Cardiac septum (tissue), 1 donor: ENCODE data around the gene DRICH1. TPM values are rescaled to one million over a fixed set of nuclear protein-coding genes. Genes with fewer than 3 reads are reported as not detected.
"Not testable (repeated sequence)": the region's sequence is repeated elsewhere in the genome, so short reads cannot be mapped to it uniquely, and the experiment has no call there.

Experiments used
- DNase-seq: peaks from one replicate; pipeline ENCODE4 v3.0.0-alpha.2; 2020; ENCODE audit warnings: low spot score
- intact Hi-C: fragments of 100-400 bp; cut with DNase I; formaldehyde crosslinking; loops from one replicate; pipeline ENCODE4 v1.14.0; 2022
- long read RNA-seq: library from polyadenylated mRNA; unstranded; transcript quantifications from one replicate; pipeline ENCODE4 v2.0.0, GENCODE V29; 2021
- total RNA-seq: library from RNA; stranded (reverse); fragmentation: NEBNext Ultra II Directional; extraction: Animal tissue kit (Norgen Biotek cat#: 25700); gene quantifications from one replicate; pipeline ENCODE4 v1.2.1, GENCODE V29; 2021
- donor health status: DM: no; HTN: no; CAD: no.

DRICH1 gene, protein sequence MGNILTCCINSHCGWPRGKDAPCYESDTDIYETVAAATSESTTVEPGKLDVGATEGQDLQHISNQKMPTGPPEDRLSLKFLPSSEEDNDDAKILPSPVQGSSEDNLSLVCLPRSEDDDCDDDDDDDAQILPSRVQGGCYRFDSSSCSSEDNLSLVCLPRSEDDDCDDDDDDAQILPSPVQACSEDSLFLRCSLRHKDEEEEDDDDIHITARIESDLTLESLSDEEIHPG
- not detected for total RNA-seq
- long read RNA-seq: 0 reads

DNA sequence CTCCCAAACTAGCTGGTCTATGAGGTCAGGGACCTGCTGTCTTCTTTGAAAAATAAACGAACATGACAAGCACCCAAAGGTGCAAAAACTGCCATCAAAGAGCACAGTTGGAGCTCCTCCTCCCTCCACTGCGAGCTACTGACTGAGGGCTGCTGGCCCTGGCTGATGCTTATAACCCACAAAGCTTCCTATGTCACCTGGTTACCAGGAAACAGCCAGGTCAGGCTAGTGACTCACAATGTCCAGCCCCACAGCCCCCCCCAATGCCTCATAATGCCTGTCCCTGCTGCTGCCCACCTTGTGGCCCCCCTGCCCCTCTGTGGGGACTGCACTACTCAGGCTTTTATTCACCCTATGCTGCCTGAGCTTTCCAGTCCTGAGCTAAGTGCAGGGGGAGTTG is at the start of gene DRICH1:
Gene DRICH1 (minus strand): TSS at position 144 of the 400 bp plus-strand sequence. CDS start 298 bp downstream, outside the sequence.
- peak; percentile 6 for DNase-seq
- intact Hi-C loops: no loop called here

DNA sequence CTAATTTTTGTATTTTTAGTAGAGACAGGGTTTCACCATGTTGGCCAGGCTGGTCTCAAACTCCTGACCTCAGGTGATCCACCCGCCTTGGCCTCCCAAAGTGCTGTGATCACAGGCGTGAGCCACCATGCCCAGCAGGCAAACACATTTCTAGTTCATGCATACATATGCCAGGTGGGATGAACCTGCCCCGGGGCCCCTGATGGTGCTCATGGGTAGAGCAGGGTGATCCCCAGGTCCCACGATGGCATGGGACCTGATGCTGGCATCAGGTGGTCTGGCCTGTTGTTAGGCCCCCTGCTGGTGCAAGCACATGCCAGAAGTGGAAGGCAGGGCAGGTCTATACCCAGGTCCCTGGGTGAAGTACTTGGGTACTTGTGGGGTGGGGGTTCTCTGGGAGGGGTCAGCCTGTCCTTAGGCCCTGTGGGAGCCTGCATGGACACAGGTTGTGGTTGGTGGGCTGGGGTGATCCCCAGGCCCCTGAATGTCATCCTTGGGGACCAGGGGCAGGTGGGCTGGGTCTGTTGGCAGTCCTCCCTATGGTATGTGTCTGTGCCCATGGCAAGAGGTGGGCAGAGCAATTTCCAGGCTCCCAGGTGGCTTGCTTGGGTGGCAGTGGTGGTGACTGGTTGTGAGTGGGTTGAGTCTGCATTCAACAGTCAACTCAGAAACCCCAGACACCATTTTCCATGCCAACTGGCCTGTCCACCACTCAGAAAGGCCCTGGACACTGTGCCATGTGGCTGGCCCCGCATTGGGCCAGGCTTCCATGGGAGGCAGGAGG is 49.1 kb upstream of the DRICH1 start:
- intact Hi-C loops: no loop called here
- no peak for DNase-seq

DNA sequence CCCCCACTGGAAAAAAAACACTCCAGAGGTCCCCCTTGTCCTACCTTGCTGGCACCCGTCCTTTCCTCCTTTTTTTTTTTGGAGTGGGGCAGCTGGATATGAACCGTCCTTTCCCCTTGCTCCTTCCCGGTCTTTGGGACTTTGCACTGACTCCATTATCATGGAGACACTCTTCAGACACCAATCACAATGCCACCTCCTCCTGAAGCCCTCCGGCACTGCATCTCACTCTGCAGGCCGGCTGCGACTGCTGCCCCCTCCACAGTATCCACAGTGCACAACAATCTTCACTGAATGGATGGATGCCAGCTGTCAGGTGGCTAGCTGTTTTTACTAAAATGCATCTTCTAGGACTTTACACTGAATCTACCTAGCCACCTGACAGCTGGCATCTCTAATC is 46.0 kb upstream of the DRICH1 start:
- intact Hi-C loops: no loop called here
- no peak for DNase-seq

DNA sequence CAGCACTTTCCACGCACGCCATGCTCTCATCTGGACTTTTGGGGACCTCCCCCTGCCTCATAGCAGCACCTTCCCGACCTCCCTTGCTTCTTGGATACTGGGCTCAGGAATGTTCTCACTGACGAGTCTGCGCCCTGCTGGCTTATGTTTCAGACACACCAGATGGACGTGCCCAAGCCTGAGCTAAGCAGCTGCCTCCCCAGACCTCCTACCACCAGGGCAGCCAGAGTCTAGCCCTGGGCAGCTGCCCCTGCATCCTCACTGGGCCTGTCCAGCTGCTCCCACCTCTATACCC is 45.5 kb upstream of the DRICH1 start:
- intact Hi-C loops: no loop called here
- DNase-seq: peak; percentile 53

DNA sequence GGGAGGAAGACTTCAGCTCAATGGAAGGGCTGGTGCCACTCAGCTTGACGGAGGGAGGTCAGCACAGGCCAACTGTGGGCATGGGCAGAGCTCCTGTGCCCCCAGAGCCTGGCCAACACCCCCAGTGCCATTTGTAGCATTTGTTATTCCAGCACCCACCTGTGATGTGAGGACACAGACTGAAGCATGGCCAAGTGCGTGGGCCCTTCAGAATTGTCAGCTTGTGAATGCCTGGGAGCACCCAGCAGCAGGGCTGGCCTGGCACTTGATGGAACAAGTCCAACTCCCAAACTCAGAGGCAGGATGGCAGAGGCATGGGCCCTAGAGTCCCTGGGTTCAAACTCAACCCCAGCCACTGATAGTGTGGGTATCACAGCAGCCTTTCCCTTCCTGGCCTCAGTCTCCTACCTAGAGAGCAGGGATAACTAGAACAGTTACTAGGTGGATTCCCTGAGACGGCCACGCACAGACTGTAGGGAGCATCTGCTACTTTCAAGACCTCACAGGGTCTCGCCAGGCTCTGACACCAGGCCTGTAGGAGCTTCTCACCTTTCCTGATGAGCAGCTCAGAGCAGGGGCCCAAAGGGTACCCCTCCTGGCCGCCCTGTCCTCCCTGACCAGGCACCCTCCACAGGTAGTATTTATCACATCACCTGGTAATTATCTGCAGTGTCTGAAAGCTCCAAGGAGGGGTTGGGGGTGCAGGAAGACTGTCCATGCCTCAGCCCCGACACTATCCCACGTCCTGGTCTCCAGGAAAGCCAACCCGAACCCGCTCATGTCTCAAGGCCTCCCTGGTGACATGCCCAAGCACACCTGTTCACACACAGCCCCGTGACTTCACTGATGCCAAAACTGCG is 45.0 kb upstream of the DRICH1 start:
- peak; percentile 47 for DNase-seq
- intact Hi-C loops: not testable (repeated sequence)

DNA sequence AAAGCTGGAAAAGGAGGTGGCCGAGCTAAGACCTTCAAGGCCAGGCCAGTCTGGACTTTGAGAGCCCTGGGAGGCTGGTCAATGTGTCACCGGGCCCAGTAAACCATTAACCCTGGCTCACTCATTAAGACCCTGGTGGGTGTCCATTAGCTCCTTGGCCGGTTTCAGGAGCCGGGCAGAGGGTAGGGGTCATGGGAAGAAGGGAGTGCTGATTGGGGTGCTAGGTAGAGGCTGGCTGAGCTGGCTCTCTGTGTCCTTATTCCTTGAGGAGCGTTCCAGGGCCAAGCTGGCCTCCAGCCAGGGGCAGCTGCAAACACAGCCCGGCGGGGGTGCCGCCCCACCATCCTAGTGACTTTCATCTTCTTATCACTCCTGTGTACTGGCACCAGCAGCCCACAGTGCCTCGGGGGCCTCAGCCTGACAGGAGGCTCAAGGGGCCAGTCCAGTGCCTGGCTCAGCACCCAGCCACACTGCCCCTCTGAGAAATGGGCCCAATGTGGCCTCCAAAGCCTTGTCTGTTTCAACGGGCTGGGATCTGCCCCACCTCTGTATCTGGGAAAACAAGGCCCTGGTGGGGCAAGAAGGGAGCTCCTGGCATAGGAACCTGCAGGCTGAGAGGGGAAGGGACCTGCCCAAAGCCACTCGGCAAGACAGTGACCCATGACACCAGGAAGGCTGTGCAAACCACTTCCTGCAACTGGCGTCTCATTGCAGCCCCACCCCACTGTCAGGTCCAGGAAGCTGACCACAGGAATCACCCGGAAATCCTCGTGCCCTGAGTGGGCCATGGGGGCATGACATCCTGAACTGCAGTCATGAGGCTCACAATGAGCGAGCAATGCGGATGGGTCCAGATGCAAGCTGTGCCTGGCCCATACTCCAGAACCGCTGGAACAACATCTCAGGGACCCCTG is 43.6 kb upstream of the DRICH1 start:
- DNase-seq: peak; percentile 88
- intact Hi-C loops: no loop called here

DNA sequence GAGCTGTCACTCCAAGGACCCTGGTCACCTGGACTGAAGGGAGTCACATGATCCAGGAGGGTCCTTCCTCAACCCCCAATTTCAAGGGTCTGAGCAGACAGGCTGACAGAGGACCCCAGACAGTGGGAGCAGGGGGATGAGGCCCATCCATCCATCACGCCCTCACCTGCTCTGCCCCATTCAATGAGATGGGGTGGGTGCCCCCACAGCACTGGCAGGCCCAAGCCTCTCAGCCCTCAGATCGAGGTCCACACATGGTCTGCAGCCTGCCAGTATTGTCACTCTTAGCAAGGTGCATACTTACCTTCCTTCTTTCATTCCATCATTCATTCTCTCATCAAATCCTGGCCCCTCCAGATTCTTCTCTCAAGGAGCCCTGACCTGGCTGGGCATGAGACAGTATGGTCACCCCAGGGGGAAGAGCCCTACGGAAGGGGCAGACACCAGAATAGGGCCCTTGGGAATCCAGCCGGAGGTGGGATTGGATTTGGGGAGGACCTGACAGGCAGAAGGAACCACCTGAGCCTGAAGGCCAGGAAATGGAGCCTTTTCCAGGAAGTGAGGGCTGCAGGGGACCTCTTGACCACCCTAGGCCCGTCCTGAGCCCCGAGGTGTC is 42.9 kb upstream of the DRICH1 start:
- DNase-seq: peak; percentile 33
- intact Hi-C loops: not testable (repeated sequence)

DNA sequence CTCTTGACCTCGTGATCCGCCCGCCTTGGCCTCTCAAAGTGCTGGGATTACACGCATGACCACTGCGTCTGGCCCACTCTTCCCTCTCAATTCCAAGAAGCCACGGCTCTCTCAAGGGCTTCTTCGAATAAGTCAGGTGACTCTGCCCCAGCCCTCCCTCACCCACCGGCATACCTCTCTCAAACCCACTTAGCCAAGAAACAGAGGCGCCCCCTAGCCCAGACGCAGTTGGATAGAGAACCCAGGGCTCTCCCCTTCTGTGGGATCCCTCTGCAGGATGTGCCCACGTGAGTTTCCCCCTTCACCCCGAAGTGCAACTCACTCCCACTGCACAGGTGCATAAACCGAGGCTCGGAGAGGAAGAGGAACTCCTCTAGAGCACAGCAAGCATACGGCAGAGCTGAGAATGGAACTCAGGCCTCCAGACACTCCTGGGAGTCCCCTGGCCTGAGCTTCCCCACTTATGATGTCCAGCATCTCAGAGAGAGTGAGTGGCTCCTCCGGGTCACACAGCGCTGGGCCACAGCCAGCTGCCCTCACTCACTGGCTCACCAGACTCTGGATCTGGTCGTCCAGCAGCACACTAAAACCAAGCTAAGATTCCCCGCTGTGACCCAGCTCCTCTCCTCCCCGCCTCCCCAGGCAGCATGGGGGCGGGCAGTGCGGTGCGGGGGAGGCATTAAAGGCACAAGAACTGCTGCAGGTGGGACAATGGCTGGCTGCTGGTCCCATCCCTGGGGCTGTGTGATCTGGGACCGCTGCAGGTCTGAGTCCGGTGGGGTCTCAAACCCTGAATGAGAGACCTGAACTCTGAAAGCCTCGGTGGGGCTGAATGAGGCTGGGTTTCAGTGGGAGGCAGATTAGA is 41.9 kb upstream of the DRICH1 start:
- intact Hi-C loops: no loop called here
- peak; percentile 73 for DNase-seq

DNA sequence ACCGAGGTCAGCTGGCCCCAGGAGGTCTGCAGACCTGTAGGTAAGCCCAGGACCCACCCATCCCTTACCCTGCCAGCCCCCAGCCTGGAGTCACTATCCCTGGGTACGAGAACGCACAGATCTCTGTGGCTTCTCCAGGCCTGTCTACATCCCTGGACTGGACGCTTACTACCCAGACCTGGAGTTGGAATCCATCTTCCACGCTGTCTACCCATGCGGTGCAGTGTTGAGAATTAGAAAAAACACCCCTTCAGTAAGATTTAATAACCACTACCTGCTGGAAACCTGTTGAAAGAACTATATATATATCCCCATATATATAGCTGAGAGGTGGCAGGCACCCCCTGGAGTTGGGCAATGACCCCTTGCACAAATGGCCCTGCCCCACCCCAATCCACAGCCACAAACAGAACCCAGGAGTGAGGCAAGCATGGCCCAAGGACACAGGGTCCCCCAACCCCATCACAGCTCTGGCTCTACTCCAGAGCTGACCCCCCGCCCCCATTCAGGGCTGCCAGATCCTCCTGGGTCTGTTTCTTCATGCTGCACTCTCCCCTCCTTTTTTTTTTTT is 41.0 kb upstream of the DRICH1 start:
- DNase-seq: no peak
- intact Hi-C loops: no loop called here

DNA sequence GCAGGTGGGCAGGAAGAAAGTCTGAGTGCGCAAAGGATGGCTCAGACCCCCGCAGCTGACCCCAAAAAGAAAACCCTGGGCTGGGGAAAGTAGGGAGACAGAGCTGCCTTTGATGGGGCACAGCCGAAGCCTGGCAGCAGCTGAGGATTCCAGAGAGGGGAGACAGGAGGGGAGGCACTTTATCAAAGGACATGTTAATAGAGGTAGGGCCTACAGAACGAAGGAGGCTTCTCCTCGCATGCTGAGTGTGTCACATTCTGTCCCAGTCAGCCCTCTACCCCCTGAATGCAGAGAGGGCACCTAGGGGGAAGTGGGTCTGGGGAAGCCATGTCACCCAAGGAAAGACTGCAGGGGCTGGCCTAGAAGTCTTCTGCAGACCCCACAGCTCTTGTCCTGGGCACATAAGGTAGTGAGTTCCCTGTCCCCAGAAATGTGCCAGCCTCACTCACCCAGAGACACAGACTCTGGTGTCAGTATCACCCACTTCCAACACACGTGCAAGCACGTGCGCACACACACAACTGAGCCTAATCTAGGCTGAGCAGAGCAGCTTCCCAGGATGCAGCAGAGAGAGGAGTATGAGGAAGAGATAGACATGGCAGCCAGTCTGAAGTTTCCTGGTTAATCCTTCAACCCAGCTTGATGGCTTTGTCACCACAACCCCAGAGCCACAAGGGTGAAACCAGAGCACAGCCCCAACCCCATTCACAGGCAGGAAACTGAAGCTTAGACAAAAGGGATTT is 40.4 kb upstream of the DRICH1 start:
- intact Hi-C loops, DNase-seq: not testable (repeated sequence)

DNA sequence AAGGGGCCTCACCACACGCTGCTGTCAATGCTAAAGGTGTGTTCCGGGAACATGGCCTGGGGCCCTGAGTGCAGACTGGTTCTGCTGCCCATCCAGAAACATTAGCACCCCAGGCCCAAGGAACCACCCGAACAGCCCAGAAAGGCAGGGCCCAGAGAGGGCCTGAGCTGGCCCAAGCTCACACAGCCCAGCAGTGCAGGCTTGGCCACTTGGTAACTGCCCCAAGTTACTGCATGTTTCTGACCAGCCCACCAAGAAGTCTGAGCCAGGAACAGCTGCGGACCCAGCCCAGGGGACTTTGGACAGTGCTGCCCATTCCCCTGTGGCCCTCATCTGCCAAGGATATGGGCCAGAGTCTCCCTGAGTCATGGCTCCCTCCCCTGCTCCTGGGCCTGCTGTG is 39.3 kb upstream of the DRICH1 start:
- intact Hi-C loops, DNase-seq: not testable (repeated sequence)

DNA sequence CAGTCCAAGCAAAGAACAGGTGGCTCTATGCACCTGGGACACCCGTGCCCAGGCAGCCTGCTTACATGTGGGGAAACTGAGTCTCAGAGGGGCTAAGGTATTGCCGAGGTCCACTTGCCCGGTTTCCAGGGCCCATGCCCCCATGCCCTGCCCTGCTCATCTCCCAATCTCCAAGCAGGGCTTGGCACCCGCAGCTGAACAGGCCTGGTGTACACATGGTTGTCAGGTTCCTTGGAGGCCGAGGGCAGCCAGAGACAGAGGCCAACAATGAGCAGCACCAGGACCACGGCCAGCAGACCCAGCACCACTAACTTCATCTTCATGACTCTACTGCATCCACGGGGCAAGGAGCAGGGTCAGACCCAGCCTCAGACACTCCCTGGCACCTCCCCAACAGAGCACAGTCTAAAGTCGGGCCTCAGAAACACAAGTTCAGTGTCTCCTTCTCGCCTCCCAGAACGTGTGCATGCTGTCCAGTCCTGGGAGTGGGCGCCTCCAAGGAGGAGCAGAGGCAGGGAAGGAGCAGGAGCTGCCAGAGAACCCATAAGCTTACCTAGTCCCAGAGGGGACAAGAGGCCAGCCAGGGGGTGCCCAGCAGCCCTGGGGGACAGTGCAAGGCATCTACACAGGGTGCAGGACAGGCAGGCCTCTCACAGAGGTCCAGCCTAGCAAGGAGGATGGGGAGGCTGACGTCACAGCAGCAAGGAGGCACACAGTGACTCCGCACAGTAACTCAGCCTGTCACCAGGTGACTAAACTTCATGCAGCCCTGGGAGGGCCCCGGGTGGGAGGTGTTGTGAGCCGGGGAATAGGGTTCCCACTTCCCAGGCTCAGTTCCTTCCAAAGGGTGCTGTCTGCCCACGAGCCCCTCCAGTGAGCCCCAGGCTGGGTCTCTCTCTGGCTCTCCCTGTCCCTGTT is 38.5 kb upstream of the DRICH1 start:
- intact Hi-C loops: no loop called here
- no peak for DNase-seq

DNA sequence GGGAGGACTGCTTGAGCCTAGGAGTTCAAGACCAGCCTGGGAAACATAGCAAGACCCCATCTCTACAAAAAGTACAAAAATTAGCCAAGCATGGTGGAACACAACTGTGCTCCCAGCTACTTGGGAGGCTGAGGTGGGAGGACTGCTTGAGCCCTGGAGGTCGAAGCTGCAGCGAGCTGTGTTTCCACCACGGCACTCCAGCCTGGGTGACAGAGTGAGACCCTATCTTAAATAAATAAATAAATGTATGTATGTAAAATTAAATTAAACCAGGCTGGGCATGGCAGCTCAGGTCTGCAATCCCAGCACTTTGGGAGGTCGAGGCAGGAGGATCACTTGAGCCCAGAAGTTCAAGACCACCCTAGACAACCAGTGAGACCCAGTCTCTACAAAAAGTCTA is 28.3 kb upstream of the DRICH1 start:
- intact Hi-C loops: not testable (repeated sequence)
- peak; percentile 65 for DNase-seq

DNA sequence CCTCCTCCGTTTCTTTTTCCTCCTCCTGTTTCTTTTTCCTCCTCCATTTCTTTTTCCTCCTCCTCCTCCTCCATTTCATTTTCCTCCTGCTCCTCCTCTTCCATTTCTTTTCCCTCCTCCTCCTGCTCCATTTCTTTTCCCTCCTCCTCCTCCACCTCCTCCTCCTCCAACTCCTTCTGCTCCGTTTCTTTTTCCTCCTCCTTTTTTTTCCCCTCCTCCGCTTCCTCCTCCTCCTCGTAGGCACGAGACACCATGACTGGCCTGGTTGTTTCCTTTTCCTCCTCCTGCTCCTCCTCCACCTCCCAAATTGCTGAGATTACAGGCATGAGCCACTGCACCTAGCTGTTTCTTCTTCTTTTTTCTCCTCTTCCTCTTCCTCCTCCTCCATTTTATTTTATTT is 25.6 kb upstream of the DRICH1 start:
- intact Hi-C loops: no loop called here

DNA sequence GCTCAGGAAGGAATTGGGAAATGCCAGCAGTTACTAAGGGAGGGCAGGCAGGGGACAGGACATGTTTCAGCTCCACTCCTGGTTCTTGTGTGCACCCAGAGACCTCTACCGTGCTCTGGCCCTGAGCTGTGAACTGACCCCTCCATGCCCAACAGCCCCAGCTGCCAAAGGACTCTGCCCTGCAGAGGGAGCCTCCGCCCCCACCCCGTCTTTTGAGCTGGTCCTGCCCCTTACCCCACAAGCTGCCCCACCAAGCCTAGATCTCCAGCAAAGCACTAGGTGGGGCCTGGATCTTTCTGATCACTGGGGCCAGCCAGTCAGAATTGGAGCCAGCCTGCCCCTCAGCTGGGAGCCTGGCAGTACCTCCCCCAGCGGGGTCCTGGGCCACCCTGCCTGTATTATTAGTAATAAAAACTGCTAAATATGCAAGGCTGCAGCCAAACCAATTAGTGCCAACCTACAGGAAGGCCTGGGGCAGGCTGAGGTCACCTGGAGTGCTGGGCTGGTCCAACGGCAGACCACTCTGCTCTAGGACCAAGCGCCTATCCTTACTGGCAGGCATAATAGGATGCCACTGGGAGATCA is 23.9 kb upstream of the DRICH1 start:
- intact Hi-C loops: no loop called here
- peak; percentile 15 for DNase-seq

More for the DNA sequence above, 25.6 kb upstream of the DRICH1 start:
- DNase-seq: no peak

DNA sequence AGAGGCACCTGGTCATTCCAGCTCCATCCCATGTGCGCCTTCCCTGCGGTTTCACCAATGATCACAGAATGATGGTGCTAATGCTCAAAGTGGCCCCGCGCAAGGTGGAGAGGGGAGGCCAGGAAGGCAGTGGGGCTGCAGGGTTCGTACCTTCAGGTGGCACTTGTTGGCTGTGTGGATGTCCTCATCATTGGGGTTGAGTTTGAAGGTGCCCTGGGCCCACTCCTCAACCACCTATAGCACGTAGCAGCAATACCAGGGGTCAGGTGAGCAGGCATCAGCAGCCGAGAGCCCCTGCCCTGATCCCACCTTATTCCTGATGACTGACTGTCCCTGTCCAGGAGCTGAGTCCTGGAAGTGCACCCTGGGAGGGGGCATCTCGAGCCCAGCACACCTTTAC is 20.6 kb upstream of the DRICH1 start:
- intact Hi-C loops: no loop called here
- DNase-seq: no peak
